ENCODE results near the gene NSMCE1.
"Not testable (repeated sequence)": the region's sequence is repeated elsewhere in the genome, so short reads cannot be mapped to it uniquely, and the experiment has no call there.

Gene NSMCE1

DNA sequence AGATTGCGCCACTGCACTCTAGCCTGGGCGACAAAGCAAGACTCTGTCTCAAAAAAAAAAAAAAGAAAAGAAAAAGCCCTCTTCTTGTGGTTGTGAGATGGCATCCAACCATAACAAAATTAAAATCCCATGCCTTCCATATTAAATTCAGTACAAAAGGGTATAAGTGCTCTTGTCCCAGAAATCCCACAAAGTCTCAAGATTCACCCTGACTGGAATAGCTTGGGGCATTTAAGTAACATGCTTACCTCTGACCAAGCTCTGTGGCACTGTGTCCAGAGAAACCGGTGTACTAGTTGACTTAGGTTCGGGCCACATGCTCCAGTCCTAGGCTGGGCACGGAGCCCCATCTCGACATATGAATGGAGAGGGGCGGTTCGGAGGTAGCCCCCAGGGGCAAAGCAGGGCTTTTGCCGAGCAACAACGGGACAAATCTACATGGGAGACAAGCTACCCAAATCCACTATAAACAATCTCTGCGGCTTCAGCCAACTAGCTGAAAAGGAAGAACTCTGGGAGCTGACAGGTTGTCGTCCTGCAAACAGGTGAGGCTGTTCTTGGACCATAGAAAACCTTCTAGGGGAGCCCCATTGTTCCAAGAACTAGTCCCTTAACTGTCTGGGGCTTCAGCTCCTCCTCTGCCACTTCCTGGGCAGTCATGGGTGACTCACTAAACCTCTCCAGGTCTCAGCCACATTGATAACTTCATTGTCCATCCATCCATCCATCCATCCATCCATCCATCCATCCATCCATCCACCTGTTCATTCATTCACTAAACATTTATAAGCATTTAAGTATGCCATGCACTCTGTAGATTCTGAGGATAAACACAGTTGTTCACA, 34.9 kb upstream of the NSMCE1 start:
- no peak for DNase-seq (ENCODE audit: low read depth in 2 of 3, low spot score in 1 of 3)

DNA sequence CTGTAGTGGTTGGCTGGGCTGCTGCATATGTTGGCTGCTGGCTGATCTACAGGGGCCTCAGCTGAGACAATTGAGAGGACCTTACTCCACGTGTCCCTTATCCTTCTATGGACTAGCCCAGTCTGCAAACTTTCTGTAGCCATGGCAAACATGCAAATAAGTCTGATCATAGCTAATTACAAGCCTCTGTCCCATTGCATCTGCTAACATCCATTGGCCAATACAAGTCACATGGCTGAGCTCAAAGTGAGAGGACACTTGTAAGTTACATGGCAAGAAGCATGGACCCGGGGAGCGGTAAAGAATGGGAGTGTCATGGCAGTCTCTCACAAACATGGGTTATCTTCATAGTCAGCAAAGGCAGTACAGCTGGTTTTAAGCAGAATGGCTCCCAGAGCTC, 33.6 kb upstream of the NSMCE1 start:
- no peak for DNase-seq (ENCODE audit: low read depth in 2 of 3, low spot score in 1 of 3)

DNA sequence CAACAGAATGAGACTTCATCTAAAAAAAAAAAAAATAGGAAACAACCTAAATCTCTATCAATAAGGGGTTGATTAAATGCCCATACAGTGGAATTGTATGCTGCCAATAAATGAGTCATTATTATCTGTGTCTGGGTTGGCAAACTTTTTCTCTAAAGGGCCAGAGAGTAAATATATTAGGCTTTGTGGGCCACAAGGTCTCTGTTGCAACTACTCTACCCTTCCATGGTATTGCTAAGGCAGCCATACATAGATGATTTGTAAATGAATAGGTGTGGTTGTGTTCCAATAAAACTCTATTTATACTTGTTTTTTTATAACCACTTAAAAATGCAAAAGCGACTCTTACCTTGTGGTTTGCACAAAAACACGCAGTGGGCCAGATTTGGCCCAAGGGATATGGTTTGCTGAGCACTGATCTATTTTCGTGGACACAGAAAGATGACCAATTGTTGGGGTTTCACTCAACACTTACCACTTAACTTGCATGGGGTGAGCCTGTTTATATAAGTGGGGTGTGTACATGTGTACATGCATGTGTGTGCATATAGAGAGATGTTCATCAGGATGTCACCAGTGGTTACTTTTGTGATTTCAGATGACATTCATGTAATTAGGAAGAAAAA, 32.8 kb upstream of the NSMCE1 start:
- no peak for DNase-seq (ENCODE audit: low read depth in 2 of 3, low spot score in 1 of 3)

DNA sequence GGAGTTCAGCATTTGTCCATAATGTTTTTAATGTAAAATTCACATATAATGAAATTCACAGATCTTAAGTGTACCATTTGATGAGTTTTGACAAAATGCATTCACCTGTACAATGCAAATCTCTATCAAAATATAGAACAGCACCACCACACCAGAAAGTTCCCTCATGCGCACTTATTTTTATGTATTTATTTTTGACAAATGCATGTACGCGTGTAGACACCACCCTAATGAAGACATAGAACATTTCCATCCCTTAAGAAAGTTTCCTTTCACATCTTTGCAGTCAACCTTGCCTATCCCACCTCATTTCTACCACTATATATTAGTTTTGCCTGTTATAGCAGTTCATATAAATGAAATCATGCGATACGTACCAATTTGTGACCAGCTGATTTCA, 29.6 kb upstream of the NSMCE1 start:
- DNase-seq (ENCODE audit: low read depth in 2 of 3, low spot score in 1 of 3) = no peak

DNA sequence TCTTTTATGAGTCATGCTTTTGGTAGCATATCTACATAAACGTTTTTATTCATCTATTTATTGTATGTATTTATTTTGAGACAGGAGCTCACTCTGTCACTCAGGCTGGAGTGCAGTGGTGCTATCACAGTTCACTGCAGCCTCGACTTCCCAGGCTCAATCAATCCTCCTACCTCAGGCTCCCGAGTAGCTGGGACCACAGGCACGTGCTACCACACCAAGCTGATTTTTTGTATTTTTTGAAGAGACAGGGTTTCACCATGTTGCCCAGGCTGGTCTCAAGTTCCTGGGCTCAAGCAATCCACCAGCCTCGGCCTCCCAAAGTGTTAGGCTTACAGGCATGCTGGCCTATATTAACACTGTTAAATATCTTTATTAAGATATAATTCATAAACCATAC, 24.8 kb upstream of the NSMCE1 start:
- no peak for DNase-seq (ENCODE audit: low read depth in 2 of 3, low spot score in 1 of 3)

DNA sequence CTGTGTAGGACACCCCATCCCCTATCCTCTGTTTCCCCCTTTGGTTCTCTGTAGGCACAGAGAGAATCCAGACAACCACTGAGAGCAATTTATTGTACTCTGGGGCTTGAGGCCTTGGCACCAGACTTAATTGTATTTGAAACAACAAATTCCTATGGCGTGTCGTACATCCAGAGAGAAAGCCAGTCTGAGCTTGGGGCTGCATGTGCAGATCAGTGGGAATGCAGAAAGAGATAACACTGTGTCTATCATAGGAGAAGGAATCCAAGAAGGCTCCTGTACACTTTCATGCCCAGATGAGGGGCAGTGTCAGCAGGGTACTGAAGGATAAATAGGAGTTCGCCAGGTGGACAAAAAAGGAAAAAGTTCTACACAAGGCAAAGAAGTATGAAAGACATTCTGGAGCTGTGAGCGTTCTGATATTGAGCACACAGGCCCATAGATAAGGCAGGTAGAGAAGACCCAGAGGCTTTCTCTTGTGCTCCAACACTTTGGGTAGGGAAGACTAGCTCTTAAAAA, 23.2 kb upstream of the NSMCE1 start:
- DNase-seq (ENCODE audit: low read depth in 2 of 3, low spot score in 1 of 3) = no peak

DNA sequence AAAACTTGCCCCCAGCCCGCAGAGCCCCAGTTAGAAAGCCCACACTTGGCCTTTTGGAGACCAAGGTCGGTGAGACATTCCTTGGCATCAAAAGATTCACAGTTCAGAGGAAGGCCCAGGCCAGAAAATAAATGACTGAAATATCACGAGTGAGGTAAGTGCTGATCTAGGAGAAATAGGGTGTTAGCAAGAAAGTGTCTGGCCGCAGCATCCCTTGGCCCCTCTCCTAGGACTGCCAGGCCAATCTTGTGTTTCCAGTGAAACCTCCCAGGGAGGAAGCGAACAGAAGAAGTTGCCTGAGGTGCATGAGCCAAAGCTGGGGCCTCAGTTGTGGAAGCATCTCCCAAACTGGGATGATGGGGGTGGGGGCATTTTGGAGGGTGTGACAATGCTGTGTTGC, 22.5 kb upstream of the NSMCE1 start:
- no peak for DNase-seq (ENCODE audit: low read depth in 2 of 3, low spot score in 1 of 3)

DNA sequence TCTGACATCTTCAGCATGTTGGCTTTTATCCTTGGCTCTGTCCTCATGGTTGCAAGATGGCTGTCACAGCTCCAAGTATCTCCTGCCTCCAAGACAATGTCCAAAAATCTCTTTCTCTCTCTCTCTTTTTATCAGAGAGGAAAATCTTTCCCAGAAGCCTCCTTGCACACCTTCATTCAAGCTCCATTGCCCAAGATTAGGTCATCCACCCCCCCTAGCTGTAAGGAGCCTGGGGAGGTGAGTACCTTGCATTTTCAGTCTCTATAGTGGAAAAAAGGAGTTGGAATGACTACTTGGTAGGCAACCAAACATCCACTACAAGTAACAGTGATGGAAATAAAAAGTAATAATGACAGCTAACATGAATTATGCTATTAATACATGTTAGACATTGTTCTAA, 22.0 kb upstream of the NSMCE1 start:
- no peak for DNase-seq (ENCODE audit: low read depth in 2 of 3, low spot score in 1 of 3)

DNA sequence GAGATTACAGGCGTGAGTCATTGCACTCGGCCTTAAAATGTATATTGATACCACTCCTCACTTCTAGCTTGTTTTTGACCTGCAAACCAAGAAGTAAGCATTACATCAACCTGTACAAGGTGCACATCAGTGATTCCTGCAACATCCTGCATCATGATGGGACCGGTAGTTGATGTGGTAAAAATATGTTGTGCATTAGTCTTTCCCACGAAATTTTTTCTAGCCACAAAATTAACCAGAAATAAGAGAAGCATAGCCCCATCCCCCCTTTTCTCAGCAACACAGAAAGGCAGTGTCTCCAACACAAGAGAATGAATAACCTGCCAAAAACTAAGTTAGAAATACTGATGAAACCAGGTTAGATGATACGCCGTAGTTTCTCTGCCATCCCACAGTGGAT, 21.1 kb upstream of the NSMCE1 start:
- DNase-seq (ENCODE audit: low read depth in 2 of 3, low spot score in 1 of 3) = no peak

DNA sequence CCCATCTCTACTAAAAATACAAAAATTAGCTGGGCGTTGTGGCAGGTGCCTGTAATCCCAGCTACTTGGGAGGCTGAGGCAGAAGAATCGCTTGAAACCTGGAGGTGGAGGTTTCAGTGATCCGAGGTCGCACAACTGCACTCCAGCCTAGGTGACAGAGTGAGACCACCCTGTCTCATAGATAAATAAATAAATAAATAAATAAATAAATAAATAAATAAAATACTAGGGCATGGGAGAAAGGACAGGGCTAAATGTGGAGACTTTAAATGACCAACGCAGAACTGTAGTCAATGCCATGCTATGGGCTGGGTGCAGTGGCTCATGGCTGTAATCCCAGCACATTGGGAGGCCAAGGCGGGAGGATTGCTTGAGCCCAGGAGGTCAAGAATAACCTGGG, 19.7 kb upstream of the NSMCE1 start:
- DNase-seq (ENCODE audit: low read depth in 2 of 3, low spot score in 1 of 3) = not testable (repeated sequence)

DNA sequence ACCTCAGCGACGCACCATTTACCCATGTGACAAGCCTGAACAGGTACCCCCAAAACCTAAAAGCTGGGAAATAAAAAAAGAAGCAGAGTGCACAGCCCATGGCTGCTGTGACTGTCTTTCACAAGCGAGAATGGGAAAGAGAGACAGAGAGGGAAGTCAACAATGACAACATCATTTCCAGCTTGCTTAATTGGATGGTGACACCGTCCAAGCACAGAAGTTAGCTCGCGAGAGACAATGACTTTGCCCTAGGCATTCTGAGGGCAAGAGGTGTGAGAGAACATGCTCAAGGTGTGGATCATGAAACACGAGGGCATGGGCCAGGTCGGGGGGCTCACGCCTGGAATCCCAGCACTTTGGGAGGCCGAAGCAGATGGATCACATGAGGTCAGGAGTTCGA, 19.3 kb upstream of the NSMCE1 start:
- no peak for DNase-seq (ENCODE audit: low read depth in 2 of 3, low spot score in 1 of 3)

DNA sequence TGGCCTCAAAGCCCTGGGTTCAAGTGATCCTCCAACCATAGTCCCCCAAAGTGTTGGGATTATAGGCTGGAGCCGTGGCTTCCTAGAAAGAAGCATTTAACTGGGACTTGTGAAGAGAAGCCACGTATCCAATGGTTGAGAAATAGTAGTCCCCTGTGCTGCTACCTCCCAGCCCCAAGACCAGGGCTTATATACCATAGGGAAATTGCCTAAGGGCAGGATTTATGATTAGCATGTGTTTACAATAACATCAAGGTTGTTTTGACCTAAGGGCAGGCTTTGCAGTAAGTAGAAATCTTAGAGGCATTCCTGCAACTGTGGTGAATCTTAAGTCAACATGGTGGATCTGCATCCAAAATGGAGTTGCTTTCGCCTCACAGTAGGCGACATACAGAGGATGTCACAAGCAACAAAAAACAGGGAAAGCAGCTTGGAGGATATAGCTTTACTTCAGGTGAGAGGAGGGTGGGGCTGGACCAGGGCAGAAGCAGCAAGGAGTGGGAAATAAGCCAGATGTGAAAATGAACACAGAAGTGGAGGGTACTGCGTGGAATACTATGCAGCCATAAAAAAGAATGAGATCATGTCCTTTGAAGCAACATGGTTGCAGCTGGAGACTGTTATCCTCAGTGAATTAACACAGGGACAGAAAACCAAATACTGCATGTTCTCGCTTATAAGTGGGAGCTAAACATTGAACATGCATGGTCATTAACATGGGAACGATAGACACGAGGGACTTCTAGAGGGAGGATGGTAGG, 18.7 kb upstream of the NSMCE1 start:
- no peak for DNase-seq (ENCODE audit: low read depth in 2 of 3, low spot score in 1 of 3)

DNA sequence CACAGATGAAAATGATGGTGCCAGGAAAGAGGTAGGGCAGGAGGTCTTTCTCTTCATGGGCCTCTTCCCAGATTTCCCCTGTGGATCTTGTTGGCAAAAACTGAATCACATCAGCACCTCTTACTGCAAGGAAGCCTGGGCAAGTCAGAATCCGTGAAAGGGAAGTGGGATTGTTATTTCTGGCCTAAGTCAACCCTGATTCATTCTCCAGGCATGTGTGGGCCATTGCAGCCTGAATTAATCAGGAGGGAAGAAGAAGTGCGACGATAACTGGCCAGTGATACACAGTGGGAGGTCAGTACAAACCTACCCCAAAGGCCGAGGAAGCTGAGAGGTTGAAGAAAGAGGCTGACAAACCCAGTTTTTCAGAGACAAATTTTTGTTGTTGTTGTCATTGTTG, 17.9 kb upstream of the NSMCE1 start:
- DNase-seq (ENCODE audit: low read depth in 2 of 3, low spot score in 1 of 3) = no peak

DNA sequence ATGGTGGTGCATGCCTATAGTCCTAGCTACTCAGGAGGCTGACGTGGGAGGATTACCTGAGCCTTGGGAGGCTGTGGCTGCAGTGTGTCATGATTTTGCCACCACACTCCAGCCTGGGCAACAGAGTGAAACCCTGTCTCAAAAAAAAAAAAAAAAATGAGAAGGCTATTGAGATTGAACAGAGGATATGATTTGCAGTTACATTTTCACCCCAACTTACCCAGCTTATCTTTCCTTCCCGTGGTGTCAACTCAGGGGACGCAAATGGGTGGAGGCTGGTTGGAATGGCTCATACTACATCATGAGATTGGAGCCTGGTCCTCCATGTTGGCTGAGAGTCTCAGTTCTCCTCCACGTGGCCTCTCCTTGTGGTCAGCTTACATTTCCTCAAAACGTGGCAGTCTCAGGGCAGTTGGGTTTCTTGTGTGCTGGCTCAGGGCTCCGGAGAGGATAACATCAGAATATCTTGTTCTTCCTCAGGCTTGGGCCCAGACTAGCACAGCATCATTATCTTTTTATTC, 17.2 kb upstream of the NSMCE1 start:
- no peak for DNase-seq (ENCODE audit: low read depth in 2 of 3, low spot score in 1 of 3)

DNA sequence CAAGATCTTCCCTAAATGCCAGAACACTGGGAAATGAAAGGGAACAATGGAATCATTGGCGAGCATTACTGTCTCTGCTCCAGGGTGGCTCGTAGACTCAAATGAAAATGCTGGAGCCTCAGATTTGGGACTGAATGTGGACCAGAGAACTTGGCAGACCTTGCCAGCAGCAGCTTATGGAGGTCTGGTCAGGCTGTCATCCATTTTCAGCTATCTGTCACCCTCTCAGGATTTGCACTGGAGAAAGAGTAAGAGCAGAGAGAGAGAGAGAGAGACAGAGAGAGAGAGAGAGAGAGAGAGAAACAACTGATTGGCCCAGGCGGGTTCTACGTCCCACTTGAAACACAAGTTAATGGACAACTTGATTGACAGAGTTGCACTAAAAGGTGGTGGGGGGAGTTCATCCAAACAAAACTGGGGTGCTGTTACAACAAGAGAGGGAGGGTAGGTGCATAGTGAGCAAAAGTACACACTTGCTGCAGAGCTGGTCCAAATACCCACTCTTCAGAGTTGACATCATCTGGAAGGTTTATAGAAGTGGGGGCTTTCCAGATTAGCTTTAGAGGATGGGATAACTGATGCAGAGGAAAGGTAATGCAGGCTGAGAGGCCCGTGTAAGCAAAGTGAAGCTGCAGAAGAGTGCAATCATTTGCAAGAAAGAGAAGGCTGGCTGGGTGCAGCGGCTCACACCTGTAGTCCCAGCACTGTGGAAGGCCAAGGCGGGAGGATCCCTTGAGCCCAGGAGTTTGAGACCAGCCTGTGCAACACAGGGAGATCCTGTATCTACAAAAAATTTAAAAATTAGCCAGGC, 16.5 kb upstream of the NSMCE1 start:
- no peak for DNase-seq (ENCODE audit: low read depth in 2 of 3, low spot score in 1 of 3)

DNA sequence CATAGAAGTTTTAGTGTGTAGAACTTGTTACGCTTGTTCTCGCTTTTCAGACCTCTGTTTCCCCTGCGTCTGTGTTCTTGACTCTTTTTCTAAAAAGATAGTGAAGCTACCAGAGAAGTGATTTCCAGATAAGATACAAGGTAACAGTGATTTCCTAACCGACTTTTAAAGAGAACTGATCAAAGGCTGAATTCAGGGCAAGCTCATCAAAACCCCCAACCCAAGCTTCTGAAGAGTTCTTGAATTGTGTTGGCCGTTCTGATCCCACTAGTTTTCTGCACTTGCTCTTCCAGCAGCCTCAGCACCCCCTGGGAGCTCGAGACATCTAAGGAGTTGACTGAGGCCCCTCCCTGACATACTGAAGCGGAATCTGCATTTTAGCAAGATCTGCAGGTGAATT, 12.7 kb upstream of the NSMCE1 start:
- DNase-seq (ENCODE audit: low read depth in 2 of 3, low spot score in 1 of 3) = no peak

DNA sequence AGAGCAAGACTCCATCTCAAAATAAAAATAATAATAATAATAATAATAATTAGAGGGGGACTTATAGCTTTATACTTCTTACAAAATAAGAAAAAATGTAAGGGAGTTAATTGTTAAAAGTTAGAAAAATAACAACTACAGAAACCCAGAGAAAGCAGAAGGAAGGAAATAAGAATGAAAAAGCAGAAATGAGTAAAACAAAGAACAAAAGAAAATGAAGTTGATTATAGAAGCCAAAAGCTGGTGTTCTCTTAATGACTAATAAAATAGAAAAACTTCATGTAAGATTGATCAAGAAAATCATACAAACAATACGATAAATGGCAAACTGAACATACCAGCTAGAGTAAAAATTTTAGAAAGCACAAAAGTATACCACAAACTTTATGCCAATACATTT, 6.8 kb upstream of the NSMCE1 start:
- no peak for DNase-seq (ENCODE audit: low read depth in 2 of 3, low spot score in 1 of 3)

DNA sequence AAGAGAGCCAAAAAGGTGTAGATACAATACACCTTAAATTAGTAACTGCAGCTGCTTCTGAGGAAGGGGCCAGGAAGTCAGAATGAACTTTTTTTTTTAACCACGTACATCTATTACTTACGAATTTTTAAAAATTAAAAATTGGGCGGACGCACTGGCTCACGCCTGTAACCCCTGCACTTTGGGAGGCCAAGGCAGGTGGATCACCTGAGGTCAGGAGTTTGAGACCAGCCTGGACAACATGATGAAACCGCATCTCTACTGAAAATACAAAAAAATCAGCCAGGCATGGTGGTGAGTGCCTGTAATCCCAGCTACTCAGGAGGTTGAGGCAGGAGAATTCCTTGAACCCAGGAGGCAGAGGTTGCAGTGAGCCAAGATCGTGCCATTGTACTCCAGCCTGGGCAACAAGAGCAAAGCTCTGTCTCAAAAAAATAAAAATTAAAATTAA, 5.9 kb upstream of the NSMCE1 start:
- DNase-seq (ENCODE audit: low read depth in 2 of 3, low spot score in 1 of 3) = not testable (repeated sequence)

DNA sequence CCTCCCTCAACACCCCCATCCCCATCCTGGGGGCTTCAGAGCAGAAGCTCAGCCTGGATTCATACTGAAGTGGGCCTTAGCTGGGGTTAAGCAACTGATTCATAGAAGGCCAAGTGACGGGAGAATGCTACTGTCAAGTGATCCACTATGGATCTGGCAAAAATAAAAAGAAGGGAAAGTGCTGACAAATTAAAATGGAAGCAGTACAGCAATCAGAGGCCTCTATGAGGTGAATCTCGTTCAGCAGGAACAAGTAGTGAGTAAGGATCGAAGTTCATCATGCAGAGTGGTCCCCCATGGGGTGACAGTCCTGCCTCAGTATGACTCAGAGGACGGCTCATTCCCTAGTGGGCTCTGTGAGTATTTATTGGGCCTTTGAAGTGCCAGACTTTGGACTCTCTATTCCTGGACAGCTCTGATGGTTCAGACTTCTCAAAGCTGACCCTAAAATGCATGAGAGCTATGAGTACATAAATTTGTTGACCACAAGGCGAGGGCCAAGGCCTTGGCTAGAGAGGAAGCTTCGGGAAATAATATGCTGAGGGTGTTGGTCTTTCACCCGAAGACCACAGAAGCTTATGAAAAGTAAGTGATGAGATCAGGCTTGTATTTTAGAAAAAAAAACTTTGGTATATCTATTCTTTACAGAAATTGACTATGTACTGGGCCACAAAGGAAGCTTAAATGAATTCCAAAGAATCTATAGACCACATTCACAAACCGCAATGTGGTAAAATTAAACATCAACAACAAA, 5.3 kb upstream of the NSMCE1 start:
- peak in 1 of 3 donors; percentile 55 for DNase-seq (ENCODE audit: low read depth in 2 of 3, low spot score in 1 of 3)

DNA sequence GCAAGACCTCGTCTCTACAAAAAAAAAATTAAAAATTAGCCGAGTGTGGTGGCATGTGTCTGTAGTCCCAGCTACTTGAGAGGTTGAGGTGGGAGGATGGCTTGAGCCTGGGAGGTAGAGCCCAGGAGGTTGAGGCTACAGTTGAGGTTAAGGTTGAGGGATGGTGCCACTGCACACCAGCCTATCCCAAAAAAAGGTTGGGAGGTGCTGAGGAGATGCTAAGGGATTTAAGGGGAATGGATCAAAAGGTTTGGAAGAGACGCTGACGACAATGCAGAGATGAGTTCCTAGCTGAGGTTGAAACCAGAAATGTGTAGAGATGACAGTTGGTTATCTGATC, 4.7 kb upstream of the NSMCE1 start:
- no peak for DNase-seq (ENCODE audit: low read depth in 2 of 3, low spot score in 1 of 3)

Measured in stimulated activated CD4-positive, alpha-beta T cell treated with anti-CD3 and anti-CD28 coated beads, Interleukin-12 subunit alpha, Interleukin-12 subunit beta, amount 100 ng/mL, for 48 hours (primary cell).